Measurements from ENCODE around the gene TMEM208. TPM values are rescaled to one million over a fixed set of nuclear protein-coding genes. Genes with fewer than 3 reads are reported as not detected.

Gene TMEM208
- total RNA-seq, 1 experiment from 2014 or later, result 54.8 TPM

- DNase-seq (ENCODE audit: low read depth), result no peak
These were observed 23.1 kb downstream of the TMEM208 start for GRCh38 chr16:67250045-67250327.

- DNase-seq (ENCODE audit: low read depth), result no peak
These were observed 25.9 kb downstream of the TMEM208 start for GRCh38 chr16:67252609-67253497.

- DNase-seq (ENCODE audit: low read depth), result no peak
These were observed 28.0 kb downstream of the TMEM208 start for GRCh38 chr16:67254801-67255552.

GRCh38 chr16:67255553-67256221 is 28.8 kb downstream of the TMEM208 start:
- DNase-seq (ENCODE audit: low read depth), result no peak

GRCh38 chr16:67256701-67257230 is 29.8 kb downstream of the TMEM208 start:
- no peak for DNase-seq (ENCODE audit: low read depth)

GRCh38 chr16:67257486-67258160 is 30.7 kb downstream of the TMEM208 start:
- DNase-seq (ENCODE audit: low read depth), result no peak

- no peak for DNase-seq (ENCODE audit: low read depth)
These were observed 31.4 kb downstream of the TMEM208 start for GRCh38 chr16:67258161-67258835.

GRCh38 chr16:67259705-67260104 is 32.8 kb downstream of the TMEM208 start:
- no peak for DNase-seq (ENCODE audit: low read depth)

GRCh38 chr16:67260426-67261063 is 33.6 kb downstream of the TMEM208 start:
- DNase-seq (ENCODE audit: low read depth), result peak; percentile 52

- no peak for DNase-seq (ENCODE audit: low read depth)
These were observed 36.3 kb downstream of the TMEM208 start for GRCh38 chr16:67263201-67263600.

- no peak for DNase-seq (ENCODE audit: low read depth)
These were observed 37.3 kb downstream of the TMEM208 start for GRCh38 chr16:67264277-67264676.

GRCh38 chr16:67264866-67265265 is 37.9 kb downstream of the TMEM208 start:
- no peak for DNase-seq (ENCODE audit: low read depth)

GRCh38 chr16:67265834-67266233 is 38.9 kb downstream of the TMEM208 start:
- no peak for DNase-seq (ENCODE audit: low read depth)

GRCh38 chr16:67268136-67268579 is 41.2 kb downstream of the TMEM208 start:
- peak; percentile 88 for DNase-seq (ENCODE audit: low read depth)

GRCh38 chr16:67269766-67270165 is 42.8 kb downstream of the TMEM208 start:
- DNase-seq (ENCODE audit: low read depth), result peak; percentile 93

- DNase-seq (ENCODE audit: low read depth), result no peak
These were observed 44.0 kb downstream of the TMEM208 start for GRCh38 chr16:67270931-67271338.

- no peak for DNase-seq (ENCODE audit: low read depth)
These were observed 44.5 kb downstream of the TMEM208 start for GRCh38 chr16:67271446-67271845.

- no peak for DNase-seq (ENCODE audit: low read depth)
These were observed 48.4 kb downstream of the TMEM208 start for GRCh38 chr16:67275321-67275720.

- DNase-seq (ENCODE audit: low read depth), result peak; percentile 98
These were observed 50.5 kb downstream of the TMEM208 start for GRCh38 chr16:67277294-67277998.
